Fibroblast of lung (primary cell): ENCODE data around the gene MIEN1. TPM values are rescaled to one million over a fixed set of nuclear protein-coding genes. Genes with fewer than 3 reads are reported as not detected.
"Not testable (repeated sequence)": the region's sequence is repeated elsewhere in the genome, so short reads cannot be mapped to it uniquely, and the experiment has no call there.

Experiments used
- DNase-seq, 2 donors: peaks; one replicate each; pipeline versions ENCODE4 v3.0.0 to v3.0.0-alpha.2; 2010; ENCODE audit warnings: low read depth in 2 of 2
- H2AFZ ChIP-seq: 2 replicates; pipeline ENCODE4 v1.5.1; 2012; ENCODE audit warnings: low read length, control low read depth, inconsistent platforms
- H3K27ac ChIP-seq: 2 replicates; pipeline ENCODE4 v1.5.1; 2011; ENCODE audit warnings: low read length, control low read depth; ENCODE audit not compliant: insufficient read depth
- H3K27me3 ChIP-seq: 2 replicates; pipeline ENCODE4 v1.5.1; 2011; ENCODE audit warnings: mild to moderate bottlenecking, low read length; ENCODE audit not compliant: control insufficient read depth, insufficient read depth
- H3K36me3 ChIP-seq: 2 replicates; pipeline ENCODE4 v1.5.1; 2011; ENCODE audit warnings: low read length; ENCODE audit not compliant: control insufficient read depth, insufficient read depth
- H3K4me1 ChIP-seq: 2 replicates; pipeline ENCODE4 v1.5.1; 2011; ENCODE audit warnings: low read length; ENCODE audit not compliant: control insufficient read depth, insufficient read depth; ENCODE audit errors: extremely low read depth
- H3K4me2 ChIP-seq: 2 replicates; pipeline ENCODE4 v1.5.1; 2011; ENCODE audit warnings: low read length, control low read depth; ENCODE audit not compliant: insufficient read depth; ENCODE audit errors: extremely low read depth
- H3K4me3 ChIP-seq, 4 experiments: fragments of 200-600 bp in 1 of 4; sonication (generic) in 1 of 4; replicated peaks in 1 of 4; 2 replicates each; pipeline ENCODE4 v1.5.1; 2011 to 2016; ENCODE audit warnings: low read length in 4 of 4, low read depth in 3 of 4, mild to moderate bottlenecking in 3 of 4, control low read depth in 2 of 4, inconsistent platforms in 1 of 4, mixed read lengths in 1 of 4; ENCODE audit not compliant: insufficient read depth in 1 of 4; ENCODE audit errors: control extremely low read depth in 1 of 4
- H3K79me2 ChIP-seq: 2 replicates; pipeline ENCODE4 v1.5.1; 2012; ENCODE audit warnings: mild to moderate bottlenecking, low read length, inconsistent platforms; ENCODE audit not compliant: control insufficient read depth, insufficient read depth
- H3K9ac ChIP-seq: 2 replicates; pipeline ENCODE4 v1.5.1; 2011; ENCODE audit warnings: mild to moderate bottlenecking, low read length, control low read depth; ENCODE audit not compliant: insufficient read depth
- H3K9me3 ChIP-seq: 2 replicates; pipeline ENCODE4 v1.5.1; 2012; ENCODE audit warnings: low read depth, low read length; ENCODE audit not compliant: control insufficient read depth, insufficient read depth
- H4K20me1 ChIP-seq: 2 replicates; pipeline ENCODE4 v1.5.1; 2011; ENCODE audit warnings: low read length; ENCODE audit not compliant: control insufficient read depth, insufficient read depth; ENCODE audit errors: extremely low read depth
- CTCF ChIP-seq, 2 donors: IDR thresholded peaks in 1 of 2; conservative IDR thresholded peaks in 1 of 2; 1 replicate in 1 of 2; 2 replicates in 1 of 2; pipeline ENCODE4 v1.5.1; 2011 to 2012; ENCODE audit warnings: low read length in 2 of 2, control low read depth in 1 of 2, inconsistent platforms in 1 of 2, low read depth in 1 of 2, mild to moderate bottlenecking in 1 of 2
- EZH2 ChIP-seq: IDR thresholded peaks from 2 replicates; pipeline ENCODE4 v1.5.1; 2012; ENCODE audit warnings: low read length, control low read depth, mild to moderate bottlenecking; ENCODE audit errors: missing control alignments
- polyA plus RNA-seq, 2 donors: library from polyadenylated mRNA; depleted of rRNA in 1 of 2; stranded (reverse) in 1 of 2; unstranded in 1 of 2; fragments of >200 nt; gene quantifications; 2 replicates each; pipeline ENCODE4 v1.2.1, GENCODE V29; 2011 to 2012; ENCODE audit warnings: missing spikeins in 1 of 2
- total RNA-seq: library from RNA; depleted of rRNA; stranded (reverse); fragments of >200 nt; gene quantifications from 2 replicates; pipeline ENCODE4 v1.2.1, GENCODE V29; 2014

MIEN1 gene
- total and polyA plus RNA-seq, 2 donors (not counting 1 experiment from before 2014, with no cell fraction given) = 25.6 to 58.0 TPM

- Histone ChIP-seq H3K9me3 (no peaks in the 10 kb centered on the region), H3K27me3 (no peaks in the 10 kb centered on the region), H2AFZ (no peak overlapping the region), H3K79me2 (no peaks in the 10 kb centered on the region), H3K9ac (no peak overlapping the region), H3K36me3 (peaks cover 13% of the 10 kb centered on the region), H3K4me2 (no peak overlapping the region), H3K27ac (no peak overlapping the region), H3K4me3 (no peak overlapping the region), H3K4me1 (no peaks in the 10 kb centered on the region), H4K20me1 (no peaks in the 10 kb centered on the region)
- DNase-seq = no peak
- no peak for TF ChIP-seq EZH2
- no peak for TF ChIP-seq CTCF (conservative IDR thresholded peaks at IDR 0.05 in 1 of 2, IDR thresholded peaks at IDR 0.05 in 1 of 2; ENCODE audit: low read depth in 1 of 2, low read length in 2 of 2)
These were observed 14.8 kb downstream of the MIEN1 start for GRCh38 chr17:39715375-39716072.

GRCh38 chr17:39714234-39714633 is 16.1 kb downstream of the MIEN1 start:
- Histone ChIP-seq H3K4me3 (no peak overlapping the region), H3K4me2 (no peak overlapping the region), H3K9ac (no peak overlapping the region), H4K20me1 (no peaks in the 10 kb centered on the region), H3K36me3 (peaks cover 17% of the 10 kb centered on the region), H3K79me2 (no peaks in the 10 kb centered on the region), H3K27ac (no peak overlapping the region), H3K9me3 (no peaks in the 10 kb centered on the region), H3K4me1 (no peaks in the 10 kb centered on the region), H3K27me3 (no peaks in the 10 kb centered on the region), H2AFZ (no peak overlapping the region)
- DNase-seq = no peak
- TF ChIP-seq CTCF (conservative IDR thresholded peaks at IDR 0.05 in 1 of 2, IDR thresholded peaks at IDR 0.05 in 1 of 2; ENCODE audit: low read depth in 1 of 2, low read length in 2 of 2) (no peak), EZH2 (no peak)

GRCh38 chr17:39711851-39712250 is 18.5 kb downstream of the MIEN1 start:
- H2AFZ ChIP-seq = no peak overlapping the region
- H4K20me1 ChIP-seq = no peaks in the 10 kb centered on the region
- H3K4me2 ChIP-seq = no peak overlapping the region
- H3K79me2 ChIP-seq = no peaks in the 10 kb centered on the region
- H3K27me3 ChIP-seq = no peaks in the 10 kb centered on the region
- H3K9ac ChIP-seq = no peak overlapping the region
- peaks cover 25% of the 10 kb centered on the region for H3K36me3 ChIP-seq
- no peak overlapping the region for H3K4me3 ChIP-seq
- TF ChIP-seq EZH2 = no peak
- no peak for TF ChIP-seq CTCF (conservative IDR thresholded peaks at IDR 0.05 in 1 of 2, IDR thresholded peaks at IDR 0.05 in 1 of 2; ENCODE audit: low read depth in 1 of 2, low read length in 2 of 2)
- H3K27ac ChIP-seq = no peak overlapping the region
- no peak for DNase-seq
- H3K4me1 ChIP-seq = no peaks in the 10 kb centered on the region
- H3K9me3 ChIP-seq = no peaks in the 10 kb centered on the region

GRCh38 chr17:39711071-39711470 is 19.3 kb downstream of the MIEN1 start:
- not testable (repeated sequence) for H3K79me2 ChIP-seq, H3K9ac ChIP-seq, H3K4me1 ChIP-seq, H2AFZ ChIP-seq, H3K27ac ChIP-seq, H3K9me3 ChIP-seq, H4K20me1 ChIP-seq, DNase-seq, H3K4me2 ChIP-seq, H3K27me3 ChIP-seq, H3K4me3 ChIP-seq
- peaks cover 25% of the 10 kb centered on the region for H3K36me3 ChIP-seq
